ENCODE data around the gene PTPRM.

PTPRM gene

DNA sequence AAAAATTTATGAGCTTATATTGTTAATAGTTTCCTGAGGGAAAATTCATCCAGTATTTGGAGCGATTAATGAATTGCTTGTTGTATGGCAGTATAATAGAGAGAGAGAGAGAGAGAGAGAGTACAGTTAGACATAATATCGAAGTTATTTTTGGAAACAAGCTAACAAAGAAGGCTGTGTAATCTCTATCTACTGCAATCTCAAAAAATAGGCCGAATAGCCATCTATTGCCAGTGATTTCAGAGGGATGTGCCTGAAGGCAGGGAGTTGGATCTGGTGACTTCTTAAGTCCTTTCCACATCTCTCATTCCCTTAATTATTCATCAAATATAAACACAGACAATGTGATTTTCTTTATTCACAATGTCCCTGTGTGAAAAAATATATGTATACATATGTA lies 609.0 kb downstream of the PTPRM start:
- H3K4me3 ChIP-seq (ENCODE audit: low read depth, low read length) = no peak overlapping the region
- TF ChIP-seq, protein P1, sequence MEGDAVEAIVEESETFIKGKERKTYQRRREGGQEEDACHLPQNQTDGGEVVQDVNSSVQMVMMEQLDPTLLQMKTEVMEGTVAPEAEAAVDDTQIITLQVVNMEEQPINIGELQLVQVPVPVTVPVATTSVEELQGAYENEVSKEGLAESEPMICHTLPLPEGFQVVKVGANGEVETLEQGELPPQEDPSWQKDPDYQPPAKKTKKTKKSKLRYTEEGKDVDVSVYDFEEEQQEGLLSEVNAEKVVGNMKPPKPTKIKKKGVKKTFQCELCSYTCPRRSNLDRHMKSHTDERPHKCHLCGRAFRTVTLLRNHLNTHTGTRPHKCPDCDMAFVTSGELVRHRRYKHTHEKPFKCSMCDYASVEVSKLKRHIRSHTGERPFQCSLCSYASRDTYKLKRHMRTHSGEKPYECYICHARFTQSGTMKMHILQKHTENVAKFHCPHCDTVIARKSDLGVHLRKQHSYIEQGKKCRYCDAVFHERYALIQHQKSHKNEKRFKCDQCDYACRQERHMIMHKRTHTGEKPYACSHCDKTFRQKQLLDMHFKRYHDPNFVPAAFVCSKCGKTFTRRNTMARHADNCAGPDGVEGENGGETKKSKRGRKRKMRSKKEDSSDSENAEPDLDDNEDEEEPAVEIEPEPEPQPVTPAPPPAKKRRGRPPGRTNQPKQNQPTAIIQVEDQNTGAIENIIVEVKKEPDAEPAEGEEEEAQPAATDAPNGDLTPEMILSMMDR (IDR thresholded peaks at IDR 0.05; ENCODE audit: low read depth, low read length) = no peak

DNA sequence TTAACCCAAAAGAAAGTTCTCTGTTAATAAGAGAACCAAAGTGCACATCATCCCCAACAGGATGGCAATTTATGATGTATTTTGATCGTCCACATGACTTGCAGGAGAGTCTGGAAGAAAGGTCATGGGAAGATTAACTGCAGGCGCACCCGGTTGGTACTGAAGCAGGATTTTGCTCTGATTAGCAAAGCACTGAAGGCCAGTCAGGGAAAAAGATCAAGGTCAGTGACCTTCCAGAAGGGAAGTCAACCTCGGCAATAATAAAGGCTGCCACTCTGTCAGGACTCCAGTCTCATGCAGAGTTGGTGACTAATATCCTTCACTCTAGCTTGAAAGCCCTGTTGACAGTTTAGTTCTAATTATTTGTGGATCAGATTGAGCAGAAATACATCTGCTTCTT lies 609.4 kb downstream of the PTPRM start:
- TF ChIP-seq, protein P1 (IDR thresholded peaks at IDR 0.05; ENCODE audit: low read depth, low read length) = no peak
- H3K4me3 ChIP-seq (ENCODE audit: low read depth, low read length) = no peak overlapping the region

DNA sequence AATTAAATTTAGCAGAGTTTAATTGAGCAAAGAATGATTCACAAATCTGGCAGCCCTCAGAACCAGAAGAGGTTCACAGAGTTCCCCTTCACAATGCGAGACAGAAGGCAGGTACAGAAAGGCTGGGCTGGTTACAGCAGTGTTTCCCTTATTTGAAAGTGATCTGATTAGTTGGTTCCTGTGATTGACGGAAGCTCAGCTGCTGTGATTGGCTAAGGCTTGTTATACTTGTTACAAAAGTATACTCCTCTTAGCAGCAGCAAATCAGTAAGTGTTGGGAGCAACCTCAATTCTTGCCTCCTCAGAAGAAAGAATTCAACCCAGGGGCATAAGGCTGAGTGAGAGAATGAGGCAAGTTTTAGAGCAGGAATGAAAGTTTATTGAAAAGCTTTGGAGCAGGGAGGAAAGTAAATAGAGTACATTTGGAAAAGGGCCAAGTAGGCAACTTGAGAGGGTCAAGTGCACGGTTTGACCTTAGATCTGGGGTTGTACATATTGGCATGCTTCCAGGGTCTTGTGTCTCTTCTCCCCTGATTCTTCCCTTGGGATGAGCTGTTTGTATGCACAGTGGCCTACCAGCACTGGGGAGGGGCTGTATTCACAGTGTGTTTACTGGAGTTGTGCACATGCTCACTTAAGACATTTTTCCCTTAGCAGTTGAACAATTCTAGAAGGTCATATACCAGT lies 610.4 kb downstream of the PTPRM start:
- no peak overlapping the region for H3K4me3 ChIP-seq (ENCODE audit: low read depth, low read length)
- TF ChIP-seq, protein P1 (IDR thresholded peaks at IDR 0.05; ENCODE audit: low read depth, low read length) = no peak

DNA sequence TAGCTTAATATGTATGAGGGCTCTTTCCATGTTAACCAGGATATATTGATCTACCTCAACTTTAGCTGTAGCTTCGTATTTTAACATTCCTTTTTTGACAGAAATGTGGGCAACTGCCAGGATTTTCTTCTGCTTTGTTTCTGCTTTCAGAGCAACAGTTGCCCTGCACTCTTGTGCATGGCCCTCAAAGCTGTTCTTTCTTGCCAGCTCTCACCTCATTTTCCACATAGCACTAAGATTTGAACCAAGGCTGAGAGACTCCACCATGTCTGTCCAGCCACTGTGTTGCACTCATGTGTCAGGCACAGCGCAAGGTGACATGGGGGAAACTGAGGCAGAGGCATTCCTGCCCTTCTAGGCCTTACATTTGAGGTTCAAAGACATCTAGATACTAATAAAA lies 619.3 kb downstream of the PTPRM start:
- no peak overlapping the region for H3K4me3 ChIP-seq (ENCODE audit: low read depth, low read length)
- TF ChIP-seq, protein P1 (IDR thresholded peaks at IDR 0.05; ENCODE audit: low read depth, low read length) = no peak

DNA sequence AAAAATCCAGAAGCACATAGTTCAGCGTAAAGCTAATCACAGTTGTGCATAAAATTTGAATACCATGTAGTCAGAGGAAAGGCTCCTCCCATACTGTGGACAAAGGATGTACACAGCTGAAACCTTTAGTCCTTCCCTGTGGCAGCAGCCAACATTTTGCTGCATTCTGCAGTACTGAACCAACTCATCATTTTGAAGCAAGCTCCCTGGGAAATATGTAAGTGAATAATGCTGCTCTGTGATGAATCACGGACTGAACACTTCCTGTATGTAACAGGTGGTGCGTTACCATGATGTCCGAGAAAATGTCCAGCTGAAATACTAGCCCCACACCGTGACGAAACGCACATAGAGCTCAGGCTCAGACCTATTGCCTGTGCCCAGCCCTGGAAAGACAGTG lies 621.1 kb downstream of the PTPRM start:
- H3K4me3 ChIP-seq (ENCODE audit: low read depth, low read length) = no peak overlapping the region
- TF ChIP-seq, protein P1 (IDR thresholded peaks at IDR 0.05; ENCODE audit: low read depth, low read length) = no peak

DNA sequence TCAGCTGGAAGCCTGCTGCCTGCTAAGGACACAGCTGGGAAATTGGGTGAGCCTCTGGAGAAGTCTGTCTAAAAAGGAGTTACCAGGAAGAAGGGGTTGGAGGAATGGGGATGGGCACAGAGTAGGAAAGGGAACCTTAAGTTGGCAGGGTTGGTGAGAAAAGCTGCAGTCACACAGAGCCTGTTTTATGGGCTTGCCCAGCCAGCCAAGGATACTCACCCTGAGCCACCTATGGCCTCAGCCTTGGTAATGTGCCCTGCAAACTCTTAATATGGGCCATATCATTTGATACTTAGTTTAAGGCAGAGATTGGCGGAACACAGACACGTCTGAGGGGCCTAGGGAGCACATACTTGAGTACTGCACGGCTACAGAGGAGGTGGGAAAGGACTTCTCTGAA lies 623.9 kb downstream of the PTPRM start:
- no peak overlapping the region for H3K4me3 ChIP-seq (ENCODE audit: low read depth, low read length)
- TF ChIP-seq, protein P1 (IDR thresholded peaks at IDR 0.05; ENCODE audit: low read depth, low read length) = no peak

DNA sequence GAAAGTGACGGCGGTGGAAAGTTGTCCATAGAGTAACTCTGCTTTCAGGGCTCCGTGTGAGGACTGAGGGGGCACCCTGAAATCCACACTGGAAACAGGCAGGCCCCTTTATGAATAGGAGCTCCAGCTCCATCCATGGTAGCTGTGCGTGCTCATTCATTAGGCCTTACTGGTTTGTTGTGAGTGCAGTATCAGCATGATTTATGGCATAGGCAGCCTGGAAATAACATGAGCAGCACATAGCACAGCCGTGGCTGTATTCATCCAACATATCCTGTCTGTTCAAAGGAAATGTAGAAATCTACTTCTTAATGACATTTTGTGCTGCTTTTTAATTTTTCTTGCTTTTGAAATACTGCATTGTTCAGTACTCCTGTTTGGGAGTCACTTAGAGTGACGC lies 627.3 kb downstream of the PTPRM start:
- H3K4me3 ChIP-seq (ENCODE audit: low read depth, low read length) = no peak overlapping the region
- TF ChIP-seq, protein P1 (IDR thresholded peaks at IDR 0.05; ENCODE audit: low read depth, low read length) = no peak

Measured in WI38 (cell line).